ENCODE results near the gene ANKRD52. TPM values are rescaled to one million over a fixed set of nuclear protein-coding genes. Genes with fewer than 3 reads are reported as not detected.
A peak's percentile ranks its signal among the peaks of the same experiment; 100 is the strongest.

The ANKRD52 gene
- total RNA-seq, 1 donor = 18.8 TPM

- Histone ChIP-seq H2AFZ (ENCODE audit: low read length) (peak within 1 kb of the TSS; percentile 95), H3K79me2 (ENCODE audit: insufficient read depth, low read length) (peaks cover 22% of the 10 kb centered on the region), H3K4me1 (ENCODE audit: insufficient read depth, low read length) (peaks cover 32% of the 10 kb centered on the region), H3K27me3 (ENCODE audit: insufficient read depth, low read length) (no peaks in the 10 kb centered on the region), H3K9me3 (ENCODE audit: low read depth, low read length) (no peaks in the 10 kb centered on the region), H3K4me3 (ENCODE audit: insufficient read depth, low read length) (peak within 1 kb of the TSS; percentile 87), H4K20me1 (ENCODE audit: insufficient read depth, low read length) (no peaks in the 10 kb centered on the region), H3K27ac (ENCODE audit: low read depth, low read length) (peak within 1 kb of the TSS; percentile 82), H3K4me2 (ENCODE audit: insufficient read depth, low read length) (peak within 1 kb of the TSS; percentile 97), H3K36me3 (ENCODE audit: insufficient read depth, low read length) (peaks cover 3% of the 10 kb centered on the region)
- peak; percentile 95 for TF ChIP-seq CTCF (IDR thresholded peaks at IDR 0.05; ENCODE audit: extremely low read depth, low read depth, low read length)
- DNase-seq (ENCODE audit: insufficient read length, low spot score, missing footprints) = peak; percentile 100
Observed at GRCh38 chr12:56224102-56224701, 34.0 kb downstream of the ANKRD52 start, which contains the start of gene NABP2. Gene NABP2 (plus strand): TSS chr12:56224342. CDS start chr12:56224857, 515 bp downstream.

GRCh38 chr12:56223571-56224101 lies 34.5 kb downstream of the ANKRD52 start:
- H4K20me1 ChIP-seq (ENCODE audit: insufficient read depth, low read length) = no peaks in the 10 kb centered on the region
- H3K9me3 ChIP-seq (ENCODE audit: low read depth, low read length) = no peaks in the 10 kb centered on the region
- peaks cover 32% of the 10 kb centered on the region for H3K4me1 ChIP-seq (ENCODE audit: insufficient read depth, low read length)
- H3K4me2 ChIP-seq (ENCODE audit: insufficient read depth, low read length) = peak overlapping the region; percentile 97
- TF ChIP-seq CTCF (IDR thresholded peaks at IDR 0.05; ENCODE audit: extremely low read depth, low read depth, low read length) = no peak
- no peaks in the 10 kb centered on the region for H3K27me3 ChIP-seq (ENCODE audit: insufficient read depth, low read length)
- peak overlapping the region; percentile 82 for H3K27ac ChIP-seq (ENCODE audit: low read depth, low read length)
- peak overlapping the region; percentile 91 for H2AFZ ChIP-seq (ENCODE audit: low read length)
- peak; percentile 14 for DNase-seq (ENCODE audit: insufficient read length, low spot score, missing footprints)
- peaks cover 25% of the 10 kb centered on the region for H3K79me2 ChIP-seq (ENCODE audit: insufficient read depth, low read length)
- H3K36me3 ChIP-seq (ENCODE audit: insufficient read depth, low read length) = peaks cover 3% of the 10 kb centered on the region
- H3K4me3 ChIP-seq (ENCODE audit: insufficient read depth, low read length) = peak overlapping the region; percentile 87

- Histone ChIP-seq H3K36me3 (ENCODE audit: insufficient read depth, low read length) (peaks cover 6% of the 10 kb centered on the region), H2AFZ (ENCODE audit: low read length) (peak overlapping the region; percentile 63), H3K4me3 (ENCODE audit: insufficient read depth, low read length) (peak overlapping the region; percentile 86), H3K9me3 (ENCODE audit: low read depth, low read length) (no peaks in the 10 kb centered on the region), H4K20me1 (ENCODE audit: insufficient read depth, low read length) (peaks cover 3% of the 10 kb centered on the region), H3K79me2 (ENCODE audit: insufficient read depth, low read length) (peaks cover 34% of the 10 kb centered on the region), H3K4me1 (ENCODE audit: insufficient read depth, low read length) (peaks cover 32% of the 10 kb centered on the region), H3K27me3 (ENCODE audit: insufficient read depth, low read length) (no peaks in the 10 kb centered on the region), H3K27ac (ENCODE audit: low read depth, low read length) (peak overlapping the region; percentile 96), H3K4me2 (ENCODE audit: insufficient read depth, low read length) (peak overlapping the region; percentile 100)
- TF ChIP-seq CTCF (IDR thresholded peaks at IDR 0.05; ENCODE audit: extremely low read depth, low read depth, low read length) = no peak
- peak; percentile 58 for DNase-seq (ENCODE audit: insufficient read length, low spot score, missing footprints)
Observed at GRCh38 chr12:56222531-56222895, 35.7 kb downstream of the ANKRD52 start.

- peak within 1 kb of the TSS; percentile 86 for H3K4me3 ChIP-seq (ENCODE audit: insufficient read depth, low read length)
- H3K4me1 ChIP-seq (ENCODE audit: insufficient read depth, low read length) = peaks cover 32% of the 10 kb centered on the region
- H4K20me1 ChIP-seq (ENCODE audit: insufficient read depth, low read length) = peaks cover 6% of the 10 kb centered on the region
- H3K36me3 ChIP-seq (ENCODE audit: insufficient read depth, low read length) = peaks cover 3% of the 10 kb centered on the region
- no peaks in the 10 kb centered on the region for H3K27me3 ChIP-seq (ENCODE audit: insufficient read depth, low read length)
- H3K79me2 ChIP-seq (ENCODE audit: insufficient read depth, low read length) = peaks cover 40% of the 10 kb centered on the region
- peak within 1 kb of the TSS; percentile 63 for H2AFZ ChIP-seq (ENCODE audit: low read length)
- peak within 1 kb of the TSS; percentile 100 for H3K4me2 ChIP-seq (ENCODE audit: insufficient read depth, low read length)
- peak; percentile 98 for DNase-seq (ENCODE audit: insufficient read length, low spot score, missing footprints)
- H3K9me3 ChIP-seq (ENCODE audit: low read depth, low read length) = no peaks in the 10 kb centered on the region
- H3K27ac ChIP-seq (ENCODE audit: low read depth, low read length) = peak within 1 kb of the TSS; percentile 96
- TF ChIP-seq CTCF (IDR thresholded peaks at IDR 0.05; ENCODE audit: extremely low read depth, low read depth, low read length) = peak; percentile 26
Observed at GRCh38 chr12:56221757-56222530, 36.2 kb downstream of the ANKRD52 start, which contains the start of gene RNF41. Gene RNF41 (minus strand): TSS chr12:56221922. CDS start chr12:56214047, 7,875 bp downstream.

All from osteoblast (primary cell).